LNCaP clone FGC (cell line): Measurements from ENCODE around the gene MYRFL.

ENCODE experiments used
- DNase-seq: peaks from one replicate; pipeline ENCODE4 v3.0.0-alpha.2; 2011; ENCODE audit warnings: low read depth
- H3K4me3 ChIP-seq: 2 replicates; pipeline ENCODE4 v1.5.1; 2011; ENCODE audit warnings: mild to moderate bottlenecking, low read depth, low read length, control low read depth
- TF ChIP-seq, protein P1 (sequence below): IDR thresholded peaks from 2 replicates; pipeline ENCODE4 v1.5.1; 2012; ENCODE audit warnings: mild to moderate bottlenecking; ENCODE audit not compliant: control insufficient read depth, insufficient read depth; ENCODE audit errors: extremely low read depth

MYRFL gene

DNA sequence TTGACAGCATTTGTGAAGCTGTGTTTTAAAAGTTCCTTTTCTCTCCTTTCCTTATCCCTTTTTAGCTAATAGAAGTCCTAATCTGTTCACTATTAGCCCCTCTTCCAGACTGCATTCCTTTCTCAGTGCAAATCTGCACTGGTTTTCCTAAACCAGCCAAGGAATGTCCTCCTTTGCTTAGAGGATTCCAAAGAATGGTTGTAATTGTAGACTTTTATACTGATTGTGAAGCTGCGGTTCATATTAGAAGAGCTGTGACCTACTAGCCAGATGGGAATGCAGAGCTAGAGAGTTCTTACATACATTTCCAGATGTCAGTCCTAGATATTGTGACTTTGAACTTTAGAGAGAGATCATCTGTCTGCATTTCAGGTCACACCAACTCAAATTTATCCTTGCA lies 79.8 kb downstream of the MYRFL start:
- TF ChIP-seq, protein P1, sequence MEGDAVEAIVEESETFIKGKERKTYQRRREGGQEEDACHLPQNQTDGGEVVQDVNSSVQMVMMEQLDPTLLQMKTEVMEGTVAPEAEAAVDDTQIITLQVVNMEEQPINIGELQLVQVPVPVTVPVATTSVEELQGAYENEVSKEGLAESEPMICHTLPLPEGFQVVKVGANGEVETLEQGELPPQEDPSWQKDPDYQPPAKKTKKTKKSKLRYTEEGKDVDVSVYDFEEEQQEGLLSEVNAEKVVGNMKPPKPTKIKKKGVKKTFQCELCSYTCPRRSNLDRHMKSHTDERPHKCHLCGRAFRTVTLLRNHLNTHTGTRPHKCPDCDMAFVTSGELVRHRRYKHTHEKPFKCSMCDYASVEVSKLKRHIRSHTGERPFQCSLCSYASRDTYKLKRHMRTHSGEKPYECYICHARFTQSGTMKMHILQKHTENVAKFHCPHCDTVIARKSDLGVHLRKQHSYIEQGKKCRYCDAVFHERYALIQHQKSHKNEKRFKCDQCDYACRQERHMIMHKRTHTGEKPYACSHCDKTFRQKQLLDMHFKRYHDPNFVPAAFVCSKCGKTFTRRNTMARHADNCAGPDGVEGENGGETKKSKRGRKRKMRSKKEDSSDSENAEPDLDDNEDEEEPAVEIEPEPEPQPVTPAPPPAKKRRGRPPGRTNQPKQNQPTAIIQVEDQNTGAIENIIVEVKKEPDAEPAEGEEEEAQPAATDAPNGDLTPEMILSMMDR: no peak
- H3K4me3 ChIP-seq: no peak overlapping the region
- DNase-seq: no peak

DNA sequence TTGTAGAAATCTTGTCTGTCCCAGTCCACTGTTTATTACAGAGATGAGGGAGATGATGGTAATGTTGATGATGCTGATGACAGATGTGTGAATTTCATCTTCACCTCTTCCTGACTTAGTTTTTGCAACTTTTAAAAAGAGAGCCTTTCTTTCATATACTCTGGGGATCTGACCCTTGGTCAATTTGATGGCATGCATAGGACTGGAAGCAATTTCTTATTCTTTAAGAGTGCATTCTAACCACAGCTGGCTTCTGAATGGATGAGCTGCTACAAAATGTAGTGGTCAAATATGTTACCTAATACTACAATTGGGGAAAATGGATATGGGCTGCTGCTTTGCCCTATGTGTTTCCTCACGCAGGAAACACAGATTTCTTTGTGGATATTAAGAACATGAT lies 80.8 kb downstream of the MYRFL start:
- DNase-seq: no peak
- H3K4me3 ChIP-seq: no peak overlapping the region
- TF ChIP-seq, protein P1: no peak

DNA sequence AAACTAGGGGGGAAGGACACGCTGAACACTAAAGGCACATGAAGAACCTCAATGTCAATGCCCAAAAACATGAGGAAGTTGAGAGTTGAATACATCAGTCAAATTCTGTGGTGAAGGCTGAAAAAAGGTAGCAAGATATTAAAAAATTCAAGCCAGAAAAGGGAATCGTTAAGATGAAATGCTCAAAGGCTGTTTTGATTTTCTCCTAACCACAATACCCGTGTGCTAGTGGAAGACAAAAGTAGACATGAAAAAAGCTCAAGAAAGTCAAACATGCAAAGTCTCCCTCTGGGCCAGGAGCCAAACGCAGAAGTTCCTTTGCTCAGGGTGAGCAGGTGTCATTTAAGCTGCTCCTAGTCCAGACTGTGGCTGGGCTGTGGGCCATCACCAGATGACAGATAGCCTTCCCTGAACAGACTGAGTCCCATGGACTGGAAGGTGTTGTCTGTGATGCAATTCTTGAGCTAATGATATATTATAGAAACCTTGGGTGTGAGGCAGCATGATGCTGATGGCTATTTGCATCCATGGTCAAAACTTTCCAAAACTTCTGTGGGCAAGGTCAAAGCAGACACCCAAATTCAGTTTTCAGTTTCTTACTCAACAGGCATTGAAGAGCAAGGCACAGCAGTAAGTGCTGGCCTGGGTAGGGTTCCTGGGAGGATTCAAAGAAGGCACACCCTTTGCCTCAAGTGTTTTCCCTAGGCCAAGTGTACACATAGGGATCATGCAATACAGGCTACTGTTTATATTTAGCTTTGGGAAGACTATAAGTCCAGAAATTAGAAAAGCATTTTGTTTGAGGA lies 81.6 kb downstream of the MYRFL start:
- H3K4me3 ChIP-seq: no peak overlapping the region
- DNase-seq: no peak
- TF ChIP-seq, protein P1: no peak

DNA sequence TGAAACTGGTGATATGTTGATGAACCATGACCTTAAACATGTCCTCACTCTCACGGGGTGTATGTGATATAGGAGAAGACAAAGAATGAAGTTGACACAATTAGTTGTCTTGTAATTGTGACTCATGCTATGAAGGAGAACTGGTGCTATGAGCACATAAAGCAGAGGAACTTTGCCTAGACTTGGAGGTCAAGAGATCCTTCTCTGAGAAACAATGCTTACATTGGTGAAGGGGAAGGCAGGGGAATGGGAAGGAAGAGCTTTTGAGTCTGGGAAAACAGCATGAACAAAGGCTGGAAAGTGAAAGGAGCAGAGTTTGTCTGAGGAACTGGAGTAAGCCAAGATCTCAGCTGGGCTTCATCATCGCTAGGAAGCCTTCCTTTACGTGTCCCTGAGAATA lies 83.2 kb downstream of the MYRFL start:
- TF ChIP-seq, protein P1: no peak
- no peak overlapping the region for H3K4me3 ChIP-seq
- DNase-seq: no peak

DNA sequence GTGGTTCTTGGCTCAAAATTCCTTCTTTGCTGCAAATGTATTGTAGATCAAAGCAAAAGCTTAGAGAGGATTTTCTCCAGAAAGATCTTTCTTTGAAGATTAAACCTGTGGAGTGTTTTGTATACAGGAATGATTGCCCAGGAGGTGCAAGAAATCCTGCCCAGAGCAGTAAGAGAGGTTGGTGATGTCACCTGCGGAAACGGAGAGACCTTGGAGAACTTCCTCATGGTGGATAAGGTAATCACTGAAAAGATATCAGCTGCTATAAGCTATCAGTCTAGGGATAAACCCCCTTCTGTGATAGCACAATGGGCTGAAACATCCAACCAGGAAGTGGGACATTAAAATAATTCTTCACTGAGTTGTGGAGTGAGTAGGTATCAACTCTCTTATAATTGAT lies 85.7 kb downstream of the MYRFL start:
- H3K4me3 ChIP-seq: no peak overlapping the region
- TF ChIP-seq, protein P1: no peak
- no peak for DNase-seq

DNA sequence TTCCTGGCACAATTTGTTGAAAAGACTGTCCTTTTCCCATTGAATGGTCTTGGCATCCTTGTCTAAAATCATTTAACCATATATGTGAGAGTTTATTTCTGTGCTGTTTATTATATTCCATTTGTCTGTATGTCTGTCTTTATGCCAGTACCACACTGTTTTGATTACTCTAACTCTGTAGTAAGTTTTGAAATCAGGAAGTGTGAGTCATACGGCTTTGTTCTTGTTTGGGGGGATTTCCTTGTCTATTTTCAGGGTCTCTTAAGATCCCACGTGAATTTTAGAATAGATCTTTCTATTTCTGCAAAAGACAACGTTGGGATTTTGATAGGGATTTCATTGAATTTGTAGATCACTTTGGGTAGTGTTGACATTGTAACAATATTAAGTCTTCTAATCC lies 88.5 kb downstream of the MYRFL start:
- no peak for DNase-seq
- TF ChIP-seq, protein P1: no peak
- no peak overlapping the region for H3K4me3 ChIP-seq

DNA sequence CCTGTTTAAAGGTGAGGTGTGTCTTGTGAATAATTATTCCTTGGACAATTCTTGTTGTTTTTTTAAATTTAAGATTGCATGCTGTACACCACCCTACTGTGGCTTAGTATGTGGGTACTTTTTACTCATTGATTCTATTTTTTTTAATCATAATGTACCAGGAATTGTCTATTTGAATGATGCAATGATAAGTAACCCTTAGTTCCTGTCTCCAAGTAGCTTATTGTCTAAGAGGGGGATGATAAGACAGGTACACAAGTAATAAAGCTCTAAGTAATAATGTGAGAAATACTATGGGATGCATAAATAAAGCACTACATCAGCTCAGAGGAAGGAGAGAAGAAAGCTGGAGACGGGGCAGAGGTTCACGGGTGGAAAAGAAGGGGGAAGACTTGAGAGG lies 90.9 kb downstream of the MYRFL start:
- TF ChIP-seq, protein P1: no peak
- no peak overlapping the region for H3K4me3 ChIP-seq
- DNase-seq: no peak
